ENCODE measurements around the gene SGK1.

- no peak for TF ChIP-seq GATA2 (IDR thresholded peaks at IDR 0.05; ENCODE audit: low read depth, low read length)
- TF ChIP-seq GATA3 (IDR thresholded peaks at IDR 0.05; ENCODE audit: low read depth, low read length), result no peak
Observed at GRCh38 chr6:134315974-134316441, 1.9 kb downstream of the SGK1 start.

Measured in SH-SY5Y (cell line).